Stomach smooth muscle (tissue), 2 donors: Measurements from ENCODE around the gene AEN.
A peak's percentile ranks its signal among the peaks of the same experiment; 100 is the strongest.
"Not testable (repeated sequence)": the region's sequence is repeated elsewhere in the genome, so short reads cannot be mapped to it uniquely, and the experiment has no call there.

Experiments used
- H3K27ac ChIP-seq: one replicate; pipeline ENCODE4 v1.7.0; 2013; ENCODE audit warnings: mild to moderate bottlenecking, low read length, inconsistent platforms
- H3K27me3 ChIP-seq, 2 donors: one replicate each; pipeline ENCODE4 v1.7.0; 2013; ENCODE audit warnings: low read length in 2 of 2; ENCODE audit not compliant: insufficient read depth in 2 of 2, control insufficient read depth in 1 of 2
- H3K36me3 ChIP-seq, 2 donors: one replicate each; pipeline ENCODE4 v1.7.0; 2013; ENCODE audit warnings: low read length in 2 of 2; ENCODE audit not compliant: control insufficient read depth in 2 of 2, insufficient read depth in 2 of 2
- H3K4me1 ChIP-seq: one replicate; pipeline ENCODE4 v1.7.0; 2013; ENCODE audit warnings: low read length; ENCODE audit not compliant: control insufficient read depth, insufficient read depth
- H3K4me3 ChIP-seq, 2 donors: one replicate each; pipeline ENCODE4 v1.7.0; 2013; ENCODE audit warnings: low read length in 2 of 2
- H3K9ac ChIP-seq, 2 donors: one replicate each; pipeline ENCODE4 v1.7.0; 2013; ENCODE audit warnings: low read length in 2 of 2, mild to moderate bottlenecking in 1 of 2
- H3K9me3 ChIP-seq, 2 donors: one replicate each; pipeline ENCODE4 v1.7.0; 2013; ENCODE audit warnings: low read length in 2 of 2; ENCODE audit not compliant: control insufficient read depth in 2 of 2
- donor health status: healthy.
- donor health status: Pancreatic carcinoma.

Gene AEN

GRCh38 chr15:88634449-88634848, 13.3 kb downstream of the AEN start:
- H3K9me3 ChIP-seq: no peaks in the 10 kb centered on the region
- no peak overlapping the region for H3K9ac ChIP-seq
- H3K27ac ChIP-seq: no peak overlapping the region
- no peak overlapping the region for H3K4me3 ChIP-seq
- peaks cover 9 to 12% of the 10 kb centered on the region in 2 donors for H3K36me3 ChIP-seq
- peaks cover 12% of the 10 kb centered on the region for H3K4me1 ChIP-seq
- H3K27me3 ChIP-seq: no peaks in the 10 kb centered on the region

GRCh38 chr15:88635318-88635717, 14.2 kb downstream of the AEN start:
- Histone ChIP-seq H3K9ac (no peak overlapping the region), H3K36me3 (peaks cover 5 to 6% of the 10 kb centered on the region in 2 donors), H3K9me3 (no peaks in the 10 kb centered on the region), H3K27ac (no peak overlapping the region), H3K4me1 (peaks cover 20% of the 10 kb centered on the region), H3K4me3 (no peak overlapping the region), H3K27me3 (no peaks in the 10 kb centered on the region)

- H3K9ac ChIP-seq: no peak overlapping the region
- peaks cover 0 to 2% of the 10 kb centered on the region in 2 donors for H3K36me3 ChIP-seq
- H3K9me3 ChIP-seq: no peaks in the 10 kb centered on the region
- no peak overlapping the region for H3K4me3 ChIP-seq
- no peak overlapping the region for H3K27ac ChIP-seq
- no peaks in the 10 kb centered on the region for H3K27me3 ChIP-seq
- peaks cover 20% of the 10 kb centered on the region for H3K4me1 ChIP-seq
These were observed 14.9 kb downstream of the AEN start for GRCh38 chr15:88636050-88636449.

GRCh38 chr15:88636654-88637053, 15.5 kb downstream of the AEN start:
- Histone ChIP-seq H3K9me3 (no peaks in the 10 kb centered on the region), H3K9ac (no peak overlapping the region), H3K27me3 (no peaks in the 10 kb centered on the region), H3K27ac (no peak overlapping the region), H3K4me3 (no peak overlapping the region), H3K36me3 (peaks cover 0 to 2% of the 10 kb centered on the region in 2 donors), H3K4me1 (peaks cover 20% of the 10 kb centered on the region)

GRCh38 chr15:88637436-88637835, 16.3 kb downstream of the AEN start:
- Histone ChIP-seq H3K9ac (no peak overlapping the region), H3K9me3 (no peaks in the 10 kb centered on the region), H3K27me3 (no peaks in the 10 kb centered on the region), H3K4me3 (no peak overlapping the region), H3K27ac (no peak overlapping the region), H3K36me3 (peaks cover 0 to 2% of the 10 kb centered on the region in 2 donors), H3K4me1 (peaks cover 20% of the 10 kb centered on the region)

GRCh38 chr15:88637841-88638625, 16.9 kb downstream of the AEN start:
- H3K27me3 ChIP-seq: no peaks in the 10 kb centered on the region
- H3K27ac ChIP-seq: peak overlapping the region; percentile 91
- H3K9ac ChIP-seq: peak overlapping the region; percentile 70 to 80
- H3K9me3 ChIP-seq: no peaks in the 10 kb centered on the region
- peaks cover 0 to 2% of the 10 kb centered on the region in 2 donors for H3K36me3 ChIP-seq
- peak overlapping the region; percentile 55 to 78 for H3K4me3 ChIP-seq
- peaks cover 20% of the 10 kb centered on the region for H3K4me1 ChIP-seq

GRCh38 chr15:88638626-88639372, 17.7 kb downstream of the AEN start, which contains the start of gene ISG20:
Gene ISG20 (plus strand): TSS chr15:88639016. CDS start chr15:88639367, 351 bp downstream.
- Histone ChIP-seq H3K27ac (peak within 1 kb of the TSS; percentile 91), H3K27me3 (no peaks in the 10 kb centered on the region), H3K9ac (peak within 1 kb of the TSS; percentile 70 to 80), H3K4me1 (peaks cover 20% of the 10 kb centered on the region), H3K36me3 (peaks cover 0 to 2% of the 10 kb centered on the region in 2 donors), H3K4me3 (peak within 1 kb of the TSS; percentile 55 to 78), H3K9me3 (no peaks in the 10 kb centered on the region)

- Histone ChIP-seq H3K27ac (no peak overlapping the region), H3K36me3 (no peaks in the 10 kb centered on the region), H3K4me1 (peaks cover 22% of the 10 kb centered on the region), H3K9ac (no peak overlapping the region), H3K27me3 (no peaks in the 10 kb centered on the region), H3K4me3 (no peak overlapping the region), H3K9me3 (no peaks in the 10 kb centered on the region)
These were observed 20.9 kb downstream of the AEN start for GRCh38 chr15:88641959-88642452.

- H3K4me3 ChIP-seq, H3K27ac ChIP-seq, H3K36me3 ChIP-seq, H3K9me3 ChIP-seq, H3K9ac ChIP-seq, H3K27me3 ChIP-seq: not testable (repeated sequence)
- peaks cover 22% of the 10 kb centered on the region for H3K4me1 ChIP-seq
These were observed 21.4 kb downstream of the AEN start for GRCh38 chr15:88642514-88642913.

GRCh38 chr15:88644741-88645140, 23.6 kb downstream of the AEN start:
- no peak overlapping the region for H3K4me3 ChIP-seq
- no peaks in the 10 kb centered on the region for H3K27me3 ChIP-seq
- no peaks in the 10 kb centered on the region for H3K36me3 ChIP-seq
- H3K9ac ChIP-seq: no peak overlapping the region
- peaks cover 7% of the 10 kb centered on the region for H3K4me1 ChIP-seq
- no peak overlapping the region for H3K27ac ChIP-seq
- H3K9me3 ChIP-seq: no peaks in the 10 kb centered on the region
